ENCODE results near the gene WWOX.

DNA sequence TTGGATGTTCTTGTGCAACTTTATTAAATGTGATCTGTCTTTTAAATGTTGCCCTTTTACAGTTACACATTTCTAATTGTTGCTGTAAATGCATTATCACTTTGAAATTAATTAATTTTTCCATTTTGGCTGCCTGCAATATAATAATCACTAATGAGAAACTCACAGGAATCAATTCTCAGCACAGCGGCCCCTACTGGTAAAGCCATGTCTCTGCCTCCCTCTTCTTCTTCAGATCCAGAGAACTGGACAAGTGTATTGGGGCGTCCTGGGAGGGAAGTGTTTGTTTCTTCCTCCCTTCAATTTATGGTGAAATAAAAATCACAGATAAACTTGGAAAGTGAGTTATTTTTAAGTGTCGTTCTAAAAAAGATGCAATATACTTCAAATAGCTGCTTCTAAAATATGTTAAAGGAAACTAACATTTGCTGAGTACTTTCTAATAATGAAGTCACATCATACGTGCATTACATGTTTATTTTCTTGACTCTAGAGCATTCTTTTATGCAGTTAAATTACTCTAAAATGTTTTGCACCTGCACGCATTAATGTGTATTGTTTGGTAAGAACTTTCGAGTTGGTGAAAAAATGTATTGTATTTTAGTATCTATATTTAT is 338.0 kb downstream of the WWOX start:
- TF ChIP-seq POLR2A (IDR thresholded peaks at IDR 0.05; ENCODE audit: low read length) (no peak), GATA1 (IDR thresholded peaks at IDR 0.05; ENCODE audit: low read depth, low read length) (no peak)
